ENCODE results near the gene USP17L10.
"Not testable (repeated sequence)": the region's sequence is repeated elsewhere in the genome, so short reads cannot be mapped to it uniquely, and the experiment has no call there.

The USP17L10 gene

GRCh38 chr4:9210357-9210756, at the start of gene USP17L10:
Gene USP17L10 (plus strand): TSS chr4:9210657. CDS start chr4:9210657, 0 bp downstream.
- not testable (repeated sequence) for DNase-seq

GRCh38 chr4:9165990-9166389, 44.5 kb upstream of the USP17L10 start:
- DNase-seq, result peak in 1 of 3 donors; percentile 44

GRCh38 chr4:9169791-9170459, 40.5 kb upstream of the USP17L10 start, which contains the start of gene FAM90A26:
Gene FAM90A26 (plus strand): TSS chr4:9170409. CDS start chr4:9173173, 2,764 bp downstream.
- not testable (repeated sequence) for DNase-seq

- not testable (repeated sequence) for DNase-seq
These were observed 4.2 kb downstream of the USP17L10 start for GRCh38 chr4:9214701-9215100.

- DNase-seq, result not testable (repeated sequence)
These were observed 4.6 kb downstream of the USP17L10 start, which contains the start of gene USP17L11 for GRCh38 chr4:9215105-9215504. Gene USP17L11 (plus strand): TSS chr4:9215405. CDS start chr4:9215405, 0 bp downstream.

GRCh38 chr4:9219852-9220251, 9.4 kb downstream of the USP17L10 start, which contains the start of gene USP17L12:
Gene USP17L12 (plus strand): TSS chr4:9220152. CDS start chr4:9220152, 0 bp downstream.
- not testable (repeated sequence) for DNase-seq

- DNase-seq, result not testable (repeated sequence)
These were observed 14.1 kb downstream of the USP17L10 start, which contains the start of gene USP17L13 for GRCh38 chr4:9224596-9224995. Gene USP17L13 (plus strand): TSS chr4:9224896. CDS start chr4:9224896, 0 bp downstream.

- DNase-seq, result not testable (repeated sequence)
These were observed 19.8 kb downstream of the USP17L10 start for GRCh38 chr4:9230249-9230648.

- not testable (repeated sequence) for DNase-seq
These were observed 23.6 kb downstream of the USP17L10 start, which contains the start of gene USP17L15 for GRCh38 chr4:9234085-9234484. Gene USP17L15 (plus strand): TSS chr4:9234385. CDS start chr4:9234385, 0 bp downstream.

GRCh38 chr4:9238461-9238860, 28.0 kb downstream of the USP17L10 start:
- not testable (repeated sequence) for DNase-seq

- DNase-seq, result not testable (repeated sequence)
These were observed 33.1 kb downstream of the USP17L10 start, which contains the start of gene USP17L17 for GRCh38 chr4:9243579-9243978. Gene USP17L17 (plus strand): TSS chr4:9243879. CDS start chr4:9243879, 0 bp downstream.

GRCh38 chr4:9247953-9248680, 37.7 kb downstream of the USP17L10 start, which contains the start of gene USP17L18:
Gene USP17L18 (plus strand): TSS chr4:9248630. CDS start chr4:9248630, 0 bp downstream.
- not testable (repeated sequence) for DNase-seq

- DNase-seq, result not testable (repeated sequence)
These were observed 42.6 kb downstream of the USP17L10 start, which contains the start of gene USP17L19 for GRCh38 chr4:9253078-9253477. Gene USP17L19 (plus strand): TSS chr4:9253378. CDS start chr4:9253378, 0 bp downstream.

GRCh38 chr4:9257824-9258223, 47.4 kb downstream of the USP17L10 start, which contains the start of gene USP17L20:
Gene USP17L20 (plus strand): TSS chr4:9258124. CDS start chr4:9258124, 0 bp downstream.
- not testable (repeated sequence) for DNase-seq
